OCI-LY7 (cell line): ENCODE measurements around the gene ARSK. TPM values are rescaled to one million over a fixed set of nuclear protein-coding genes. Genes with fewer than 3 reads are reported as not detected.

Experiments
- BruUV-seq: library from RNA; stranded (reverse); fragments of 400-500 nt; replicated peaks from 2 replicates; lab custom pipeline; 2021; lab: Mats Ljungman, UMichigan
- CTCF ChIA-PET: fragments of 300-600 bp; sonication (Branson Sonifier 250); formaldehyde crosslinking; loops from one replicate; lab custom pipeline; 2022; ENCODE audit warnings: antibody characterized with exemption; ENCODE audit not compliant: unreplicated experiment; lab: Charles Lee
- POLR2A ChIA-PET: fragments of 300-600 bp; sonication (Branson Sonifier 250); formaldehyde crosslinking; loops from one replicate; lab custom pipeline; 2022; ENCODE audit warnings: antibody characterized with exemption; lab: Charles Lee
- DNase-seq: peaks from one replicate; pipeline ENCODE4 v3.0.0-alpha.2; 2015; ENCODE audit warnings: low spot score
- H2AFZ ChIP-seq: fragments of 200-600 bp; sonication (generic), shearing (Covaris generic); 2 replicates; pipeline ENCODE4 v1.6.1; 2014; ENCODE audit warnings: mild to moderate bottlenecking, antibody characterized with exemption, low read length, moderate library complexity
- H3K27ac ChIP-seq: fragments of 200-600 bp; sonication (generic); 2 replicates; pipeline ENCODE4 v1.5.1; 2014; ENCODE audit warnings: mixed run types, low read depth, mild to moderate bottlenecking, moderate library complexity, low read length, inconsistent platforms; ENCODE audit not compliant: poor library complexity, severe bottlenecking
- H3K36me3 ChIP-seq: fragments of 200-600 bp; sonication (generic); 2 replicates; pipeline ENCODE4 v1.6.1; 2014; ENCODE audit warnings: mild to moderate bottlenecking, antibody characterized with exemption, low read length, moderate library complexity, mixed read lengths; ENCODE audit not compliant: insufficient read depth
- H3K4me1 ChIP-seq: fragments of 200-600 bp; sonication (generic); 2 replicates; pipeline ENCODE4 v1.5.1; 2014; ENCODE audit warnings: mild to moderate bottlenecking, low read length; ENCODE audit not compliant: insufficient read depth, poor library complexity, severe bottlenecking
- H3K4me2 ChIP-seq: fragments of 200-600 bp; sonication (generic); 2 replicates; pipeline ENCODE4 v1.6.1; 2014; ENCODE audit warnings: mild to moderate bottlenecking, low read length
- H3K4me3 ChIP-seq: fragments of 200-600 bp; sonication (generic); 2 replicates; pipeline ENCODE4 v1.5.1; 2014; ENCODE audit warnings: mild to moderate bottlenecking, low read depth, low read length; ENCODE audit not compliant: poor library complexity, severe bottlenecking
- H3K79me2 ChIP-seq: fragments of 200-600 bp; sonication (generic); 2 replicates; pipeline ENCODE4 v1.6.1; 2016; ENCODE audit warnings: low read depth, mild to moderate bottlenecking, low read length, moderate library complexity, mixed read lengths; ENCODE audit not compliant: insufficient read depth
- H3K9me2 ChIP-seq: fragments of 200-600 bp; sonication (generic); 2 replicates; pipeline ENCODE4 v1.6.1; 2016; ENCODE audit warnings: mild to moderate bottlenecking, low read length, mixed read lengths; ENCODE audit not compliant: insufficient read depth
- H3K9me3 ChIP-seq: fragments of 200-600 bp; sonication (generic); 2 replicates; pipeline ENCODE4 v1.6.1; 2014; ENCODE audit warnings: mild to moderate bottlenecking, mixed run types, low read length, mixed read lengths
- H4K20me1 ChIP-seq: fragments of 200-600 bp; sonication (generic); 2 replicates; pipeline ENCODE4 v1.6.1; 2014; ENCODE audit warnings: mild to moderate bottlenecking, antibody characterized with exemption, low read length, moderate library complexity, mixed read lengths; ENCODE audit not compliant: insufficient read depth
- CTCF ChIP-seq: fragments of 200-600 bp; sonication (generic); conservative IDR thresholded peaks from 2 replicates; pipeline ENCODE4 v1.5.1; 2014; ENCODE audit warnings: mild to moderate bottlenecking, antibody characterized with exemption, low read length, moderate library complexity, mixed read lengths
- EZH2phosphoT487 ChIP-seq: fragments of 200-600 bp; sonication (generic); IDR thresholded peaks from 2 replicates; pipeline ENCODE4 v1.6.1; 2018; ENCODE audit warnings: low read depth, borderline replicate concordance, mild to moderate bottlenecking, mixed run types, antibody characterized with exemption, low read length, moderate library complexity, mixed read lengths
- intact Hi-C: fragments of 100-400 bp; cut with micrococcal nuclease; formaldehyde crosslinking; loops from one replicate; pipeline ENCODE4 v1.10.0; 2022; ENCODE audit not compliant: unreplicated experiment
- total RNA-seq, 2 experiments: library from RNA; depleted of rRNA in 1 of 2; stranded (reverse); fragments of >200 nt in 1 of 2; shearing (Covaris generic) in 1 of 2; gene quantifications; 2 replicates each; pipeline ENCODE4 v1.2.3, GENCODE V29; 2014 to 2022

ARSK gene
- total RNA-seq, 2 experiments from 2014 or later, result 5.2 to 5.9 TPM

- Histone ChIP-seq H3K4me1 (no peaks in the 10 kb centered on the region), H3K9me3 (no peaks in the 10 kb centered on the region), H3K4me3 (no peak overlapping the region), H2AFZ (no peak overlapping the region), H3K79me2 (no peaks in the 10 kb centered on the region), H3K9me2 (no peaks in the 10 kb centered on the region), H4K20me1 (no peaks in the 10 kb centered on the region), H3K36me3 (0 out of 2 replicates have a peak, but pooled peaks cover 3% of the 10 kb centered on the region), H3K4me2 (no peak overlapping the region), H3K27ac (no peak overlapping the region)
- intact Hi-C loops, result no loop called here
- CTCF ChIA-PET, result no interaction called here
- POLR2A ChIA-PET, result interaction anchor here (0.6 to 0.8 kb wide), 2 partner anchors 11 to 57 kb away, joined by 6 to 8 read pairs; no protein-coding TSS in a partner anchor
- DNase-seq, result no peak
- TF ChIP-seq EZH2phosphoT487, result no peak
- TF ChIP-seq CTCF, result no peak
- BruUV-seq, result no TSS peak
Observed at GRCh38 chr5:95599252-95599651, 44.4 kb downstream of the ARSK start.

- BruUV-seq, result no TSS peak
- CTCF ChIA-PET, result no interaction called here
Observed at GRCh38 chr5:95600557-95600956, 45.7 kb downstream of the ARSK start.

More at GRCh38 chr5:95600557-95600956, 45.7 kb downstream of the ARSK start:
- intact Hi-C loops, result no loop called here
- Histone ChIP-seq H4K20me1 (no peaks in the 10 kb centered on the region), H3K4me3 (no peak overlapping the region), H3K36me3 (0 out of 2 replicates have a peak, but pooled peaks cover 3% of the 10 kb centered on the region), H3K79me2 (no peaks in the 10 kb centered on the region), H3K4me2 (no peak overlapping the region), H2AFZ (no peak overlapping the region), H3K4me1 (no peaks in the 10 kb centered on the region), H3K27ac (no peak overlapping the region), H3K9me3 (no peaks in the 10 kb centered on the region), H3K9me2 (no peaks in the 10 kb centered on the region)
- DNase-seq, result no peak
- POLR2A ChIA-PET, result interaction anchor here (0.6 kb wide), 1 partner anchor 141 kb away, joined by 4 read pairs; no protein-coding TSS in a partner anchor
- TF ChIP-seq EZH2phosphoT487 (no peak), CTCF (no peak)
